ENCODE measurements around the gene PLPPR2. TPM values are rescaled to one million over a fixed set of nuclear protein-coding genes. Genes with fewer than 3 reads are reported as not detected.

The PLPPR2 gene
- total and polyA plus RNA-seq, 12 donors = 4.1 to 19.8 (median 10.6) TPM

GRCh38 chr19:11390933-11391680 is 35.9 kb downstream of the PLPPR2 start:
- peaks cover 0 to 9% (median 6%) of the 10 kb centered on the region in 11 donors for H3K9me3 ChIP-seq
- no peak overlapping the region for H3K4me3 ChIP-seq
- TF ChIP-seq, protein P1, sequence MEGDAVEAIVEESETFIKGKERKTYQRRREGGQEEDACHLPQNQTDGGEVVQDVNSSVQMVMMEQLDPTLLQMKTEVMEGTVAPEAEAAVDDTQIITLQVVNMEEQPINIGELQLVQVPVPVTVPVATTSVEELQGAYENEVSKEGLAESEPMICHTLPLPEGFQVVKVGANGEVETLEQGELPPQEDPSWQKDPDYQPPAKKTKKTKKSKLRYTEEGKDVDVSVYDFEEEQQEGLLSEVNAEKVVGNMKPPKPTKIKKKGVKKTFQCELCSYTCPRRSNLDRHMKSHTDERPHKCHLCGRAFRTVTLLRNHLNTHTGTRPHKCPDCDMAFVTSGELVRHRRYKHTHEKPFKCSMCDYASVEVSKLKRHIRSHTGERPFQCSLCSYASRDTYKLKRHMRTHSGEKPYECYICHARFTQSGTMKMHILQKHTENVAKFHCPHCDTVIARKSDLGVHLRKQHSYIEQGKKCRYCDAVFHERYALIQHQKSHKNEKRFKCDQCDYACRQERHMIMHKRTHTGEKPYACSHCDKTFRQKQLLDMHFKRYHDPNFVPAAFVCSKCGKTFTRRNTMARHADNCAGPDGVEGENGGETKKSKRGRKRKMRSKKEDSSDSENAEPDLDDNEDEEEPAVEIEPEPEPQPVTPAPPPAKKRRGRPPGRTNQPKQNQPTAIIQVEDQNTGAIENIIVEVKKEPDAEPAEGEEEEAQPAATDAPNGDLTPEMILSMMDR (IDR thresholded peaks at IDR 0.05) = no peak
- DNase-seq (no peak), ATAC-seq (no peak)
- no peak overlapping the region for H3K27ac ChIP-seq
- H3K27me3 ChIP-seq = no peaks in the 10 kb centered on the region
- H3K36me3 ChIP-seq = no peaks in the 10 kb centered on the region
- WGBS, 2 donors = 74 to 84% methylated on average over 4 of the region's 4 CpGs
- H3K4me1 ChIP-seq = peaks cover 0 to 9% (median 0%) of the 10 kb centered on the region in 9 donors
- intact Hi-C loops (cut with DNase I) = no loop called here

DNA sequence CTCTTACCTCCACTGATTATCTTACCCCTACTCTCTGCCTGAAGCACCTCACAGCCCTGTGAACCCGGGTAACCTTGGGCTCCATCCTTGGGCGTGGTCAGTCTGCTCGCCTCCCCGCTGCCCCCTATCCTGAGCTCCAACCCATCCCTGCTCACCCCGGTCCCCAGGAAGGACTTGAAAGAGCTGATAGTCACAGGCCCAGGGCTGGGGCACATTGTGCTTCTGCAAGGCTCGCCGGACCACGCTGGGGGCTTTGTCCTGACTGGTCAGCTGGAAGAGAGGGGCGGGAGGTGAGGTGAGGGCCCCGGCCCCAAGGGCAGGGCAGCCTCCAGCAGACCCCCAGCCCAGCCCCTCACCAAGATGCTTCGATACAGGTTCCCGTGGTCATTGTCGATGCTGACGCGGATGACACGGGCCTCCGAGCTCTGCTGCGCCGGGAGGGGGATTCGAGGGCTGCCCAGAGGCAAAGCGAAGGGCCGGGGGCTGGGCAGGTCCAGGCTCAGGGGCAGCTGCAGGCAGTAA is 41.9 kb downstream of the PLPPR2 start:
- intact Hi-C loops (cut with DNase I) = no loop called here
- ATAC-seq (no peak), DNase-seq (no peak)
- no peaks in the 10 kb centered on the region for H3K9me3 ChIP-seq
- WGBS, 2 donors = 80 to 88% methylated on average over 22 of the region's 22 CpGs
- H3K4me3 ChIP-seq = no peak overlapping the region
- peaks cover 0 to 5% (median 0%) of the 10 kb centered on the region in 7 donors for H3K27me3 ChIP-seq
- no peaks in the 10 kb centered on the region for H3K4me1 ChIP-seq
- peaks cover 0 to 9% (median 0%) of the 10 kb centered on the region in 9 donors for H3K36me3 ChIP-seq
- TF ChIP-seq, protein P1 (IDR thresholded peaks at IDR 0.05) = no peak
- H3K27ac ChIP-seq = no peak overlapping the region

- ATAC-seq (peak in 1 of 8 donors; percentile 41), DNase-seq (no peak)
- Histone ChIP-seq H3K36me3 (peaks cover 0 to 9% (median 0%) of the 10 kb centered on the region in 9 donors), H3K4me1 (peaks cover 0 to 5% (median 0%) of the 10 kb centered on the region in 9 donors), H3K4me3 (no peak overlapping the region), H3K27ac (no peak overlapping the region), H3K9me3 (no peaks in the 10 kb centered on the region), H3K27me3 (peaks cover 0 to 5% (median 0%) of the 10 kb centered on the region in 7 donors)
- TF ChIP-seq, protein P1 (IDR thresholded peaks at IDR 0.05) = no peak
- intact Hi-C loops (cut with DNase I) = loop anchor here in 2 of 10 donors (10.0 kb wide), 1 partner anchor 105 kb away; the partner anchor contains the start of gene TSPAN16 (in 2 of the 2)
- WGBS, 2 donors = 91 to 95% methylated on average over 9 of the region's 9 CpGs
These were observed 44.4 kb downstream of the PLPPR2 start for GRCh38 chr19:11399667-11400066.

DNA sequence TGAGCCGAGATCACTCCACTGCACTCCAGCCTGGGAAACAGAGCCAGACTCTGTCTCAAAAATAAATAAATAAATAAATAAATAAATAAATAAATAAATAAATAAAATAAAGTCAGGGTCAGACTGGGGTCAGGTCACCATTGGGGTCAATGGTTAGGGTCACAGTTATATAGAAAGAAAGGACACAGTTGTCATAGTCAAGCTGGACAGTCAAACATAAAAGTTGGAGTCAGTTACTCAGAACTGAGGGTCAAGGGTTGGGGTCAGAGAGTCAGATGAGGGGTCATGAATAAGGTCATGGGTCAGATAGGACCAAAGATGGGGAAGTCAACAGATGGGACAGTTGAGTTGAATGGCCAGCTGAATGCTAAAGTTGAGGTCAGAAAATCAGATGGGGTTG is 45.6 kb downstream of the PLPPR2 start:
- Histone ChIP-seq H3K27ac (no peak overlapping the region), H3K9me3 (no peaks in the 10 kb centered on the region), H3K4me1 (peaks cover 0 to 12% (median 0%) of the 10 kb centered on the region in 9 donors), H3K36me3 (peaks cover 0 to 9% (median 0%) of the 10 kb centered on the region in 9 donors), H3K27me3 (peaks cover 0 to 5% (median under 1%) of the 10 kb centered on the region in 7 donors), H3K4me3 (no peak overlapping the region)
- 79 to 90% methylated on average over 1 of the region's 1 CpG for WGBS, 2 donors
- DNase-seq = no peak
- TF ChIP-seq, protein P1 (IDR thresholded peaks at IDR 0.05) = no peak
- intact Hi-C loops (cut with DNase I) = loop anchor here in 2 of 10 donors (10.0 kb wide), 1 partner anchor 106 kb away; the partner anchor contains the start of gene TSPAN16 (in 2 of the 2)
- no peak for ATAC-seq
